H1 (cell line): ENCODE measurements around the gene DXO. TPM values are rescaled to one million over a fixed set of nuclear protein-coding genes. Genes with fewer than 3 reads are reported as not detected.
A peak's percentile ranks its signal among the peaks of the same experiment; 100 is the strongest.

Experiments used
- CTCF ChIA-PET: fragments of 300-600 bp; sonication (Branson Sonifier 250); formaldehyde crosslinking; loops from one replicate; lab custom pipeline; 2021; ENCODE audit not compliant: partially characterized antibody; lab: Charles Lee
- POLR2A ChIA-PET: fragments of 300-600 bp; sonication (Branson Sonifier 250); formaldehyde crosslinking; loops from one replicate; lab custom pipeline; 2021; ENCODE audit warnings: inconsistent platforms; ENCODE audit not compliant: partially characterized antibody; lab: Charles Lee
- DNase-seq, 2 experiments: peaks; one replicate each; pipeline versions ENCODE4 v3.0.0 to v3.0.0-alpha.2; 2010 to 2022; ENCODE audit warnings: low spot score in 2 of 2, low read depth in 1 of 2, mixed read lengths in 1 of 2
- FAIRE-seq: peaks from 2 replicates; lab custom pipeline; 2011; peaks lifted over from hg19 to GRCh38; lab: Jason Lieb, UNC
- H2AFZ ChIP-seq: 2 replicates; pipeline ENCODE4 v1.8.1; 2012; ENCODE audit warnings: low read length, inconsistent platforms
- H2AK5ac ChIP-seq: 2 replicates; pipeline ENCODE4 v1.6.1; 2013; ENCODE audit warnings: low read depth, low read length
- H2BK120ac ChIP-seq: replicated peaks from 2 replicates; pipeline ENCODE3; 2013; ENCODE audit warnings: low read depth, low read length, inconsistent platforms
- H2BK12ac ChIP-seq: 2 replicates; pipeline ENCODE4 v1.6.1; 2013; ENCODE audit warnings: low read depth, low read length
- H2BK15ac ChIP-seq: 2 replicates; pipeline ENCODE4 v1.6.1; 2013; ENCODE audit warnings: low read length
- H2BK20ac ChIP-seq: 2 replicates; pipeline ENCODE4 v1.6.1; 2013; ENCODE audit warnings: low read length
- H2BK5ac ChIP-seq: 2 replicates; pipeline ENCODE4 v1.6.1; 2013; ENCODE audit warnings: low read depth, low read length
- H3K14ac ChIP-seq: 2 replicates; pipeline ENCODE4 v1.6.1; 2013; ENCODE audit warnings: inconsistent platforms; ENCODE audit not compliant: insufficient read length
- H3K18ac ChIP-seq: 2 replicates; pipeline ENCODE4 v1.6.1; 2013; ENCODE audit warnings: low read length; ENCODE audit errors: extremely low read depth
- H3K23ac ChIP-seq: 2 replicates; pipeline ENCODE4 v1.6.1; 2013; ENCODE audit warnings: inconsistent platforms; ENCODE audit not compliant: insufficient read length
- H3K23me2 ChIP-seq: 2 replicates; pipeline ENCODE4 v1.6.1; 2013; ENCODE audit warnings: low read depth, low read length
- H3K27ac ChIP-seq: 2 replicates; pipeline ENCODE4 v1.6.1; 2011; ENCODE audit warnings: low read depth, low read length, inconsistent platforms
- H3K27me3 ChIP-seq, 4 experiments: replicated peaks in 1 of 4; 1 replicate in 1 of 4; 2 replicates in 3 of 4; pipeline versions ENCODE4 v1.6.1 to v1.8.1; 2011 to 2013; ENCODE audit warnings: low read length in 3 of 4, mild to moderate bottlenecking in 3 of 4, inconsistent platforms in 2 of 4, mixed read lengths in 2 of 4, moderate library complexity in 1 of 4; ENCODE audit not compliant: control insufficient read depth in 3 of 4, insufficient read depth in 3 of 4; ENCODE audit errors: extremely low read depth in 1 of 4
- H3K36me3 ChIP-seq, 4 experiments: 2 replicates each; pipeline versions ENCODE4 v1.6.1 to v1.8.1; 2011 to 2013; ENCODE audit warnings: mild to moderate bottlenecking in 4 of 4, low read length in 3 of 4, moderate library complexity in 2 of 4, control low read depth in 1 of 4, inconsistent platforms in 1 of 4; ENCODE audit not compliant: insufficient read depth in 4 of 4, control insufficient read depth in 2 of 4
- H3K4ac ChIP-seq: replicated peaks from 2 replicates; pipeline ENCODE3; 2013; ENCODE audit warnings: low read length, low read depth, mixed read lengths, inconsistent platforms; ENCODE audit not compliant: insufficient read length
- H3K4me1 ChIP-seq, 4 experiments: replicated peaks in 1 of 4; 1 replicate in 1 of 4; 2 replicates in 3 of 4; pipeline versions ENCODE4 v1.6.1 to v1.8.1; 2011 to 2013; ENCODE audit warnings: low read length in 3 of 4, inconsistent platforms in 2 of 4, mixed read lengths in 1 of 4; ENCODE audit not compliant: insufficient read depth in 4 of 4, control insufficient read depth in 3 of 4
- H3K4me2 ChIP-seq, 2 experiments: 2 replicates each; pipeline versions ENCODE4 v1.6.1 to v1.8.1; 2011 to 2013; ENCODE audit warnings: low read depth in 2 of 2, low read length in 2 of 2, control low read depth in 1 of 2, inconsistent platforms in 1 of 2, mild to moderate bottlenecking in 1 of 2; ENCODE audit not compliant: insufficient read depth in 1 of 2
- H3K4me3 ChIP-seq, 4 experiments: fragments of 200-600, 300-600 bp in 1 of 4; sonication (generic), shearing (Covaris generic), sonication (Bioruptor Twin) in 1 of 4; 2 replicates each; pipeline versions ENCODE4 v1.5.1 to v1.8.1; 2011 to 2016; ENCODE audit warnings: low read length in 4 of 4, low read depth in 3 of 4, control low read depth in 2 of 4, inconsistent platforms in 2 of 4, mild to moderate bottlenecking in 2 of 4, mixed read lengths in 1 of 4, moderate library complexity in 1 of 4; ENCODE audit not compliant: insufficient read depth in 2 of 4; ENCODE audit errors: extremely low read depth in 1 of 4
- H3K56ac ChIP-seq: replicated peaks from 2 replicates; pipeline ENCODE3; 2013; ENCODE audit warnings: low read depth, mild to moderate bottlenecking, mixed read lengths, low read length, inconsistent platforms; ENCODE audit not compliant: insufficient read length
- H3K79me1 ChIP-seq: 2 replicates; pipeline ENCODE4 v1.6.1; 2013; ENCODE audit warnings: low read depth, low read length, control low read depth
- H3K79me2 ChIP-seq, 2 experiments: 2 replicates each; pipeline versions ENCODE4 v1.6.1 to v1.8.1; 2012 to 2013; ENCODE audit warnings: low read length in 2 of 2, mild to moderate bottlenecking in 2 of 2, inconsistent platforms in 1 of 2; ENCODE audit not compliant: insufficient read depth in 2 of 2, control insufficient read depth in 1 of 2
- H3K9ac ChIP-seq, 4 experiments: replicated peaks in 1 of 4; 1 replicate in 1 of 4; 2 replicates in 3 of 4; pipeline versions ENCODE4 v1.6.1 to v1.8.1; 2011 to 2013; ENCODE audit warnings: low read depth in 3 of 4, low read length in 3 of 4, control low read depth in 2 of 4, mild to moderate bottlenecking in 2 of 4, moderate library complexity in 2 of 4, inconsistent platforms in 1 of 4; ENCODE audit errors: extremely low read depth in 1 of 4
- H3K9me3 ChIP-seq, 2 experiments: 2 replicates each; pipeline versions ENCODE4 v1.6.1 to v1.8.1; 2012 to 2013; ENCODE audit warnings: mild to moderate bottlenecking in 2 of 2, moderate library complexity in 2 of 2, control low read depth in 1 of 2, inconsistent platforms in 1 of 2, low read depth in 1 of 2, low read length in 1 of 2, mixed read lengths in 1 of 2; ENCODE audit not compliant: insufficient read depth in 2 of 2
- H4K20me1 ChIP-seq, 2 experiments: replicated peaks in 1 of 2; 2 replicates each; pipeline versions ENCODE3 to v1.8.1; 2011 to 2013; ENCODE audit warnings: inconsistent platforms in 2 of 2, low read length in 2 of 2, mild to moderate bottlenecking in 1 of 2; ENCODE audit not compliant: insufficient read depth in 2 of 2, control insufficient read depth in 1 of 2
- H4K5ac ChIP-seq: 2 replicates; pipeline ENCODE4 v1.6.1; 2013; ENCODE audit warnings: low read length, low read depth, mixed read lengths, inconsistent platforms; ENCODE audit not compliant: insufficient read length
- H4K8ac ChIP-seq: 2 replicates; pipeline ENCODE4 v1.8.0; 2013; ENCODE audit warnings: mild to moderate bottlenecking, moderate library complexity, low read length, inconsistent platforms; ENCODE audit not compliant: insufficient read depth; ENCODE audit errors: extremely low read depth
- H4K91ac ChIP-seq: replicated peaks from 2 replicates; pipeline ENCODE3; 2013; ENCODE audit warnings: low read length, mixed read lengths, inconsistent platforms; ENCODE audit not compliant: insufficient read length
- BACH1 ChIP-seq: IDR thresholded peaks from 2 replicates; pipeline ENCODE4 v1.6.1; 2012; ENCODE audit warnings: low read length, improper control_type of control experiment
- NRF1 ChIP-seq: IDR thresholded peaks from 2 replicates; pipeline ENCODE4 v1.6.1; 2011; ENCODE audit warnings: mild to moderate bottlenecking, low read depth, low read length, improper control_type of control experiment
- YY1 ChIP-seq: IDR thresholded peaks from 2 replicates; pipeline ENCODE4 v1.6.1; 2011; ENCODE audit warnings: low read depth, mild to moderate bottlenecking, low read length
- WGBS, 2 experiments: shearing (Covaris generic) in 1 of 2; methylation state at CpG; one replicate each; pipeline versions ENCODE4 v1.1.6 to v1.1.7; 2013 to 2015; ENCODE audit warnings: low lambda C conversion rate in 2 of 2, mixed read lengths in 2 of 2, inconsistent platforms in 1 of 2, low coverage in 1 of 2, missing lambda C conversion rate in 1 of 2; ENCODE audit not compliant: insufficient replicate concordance in 2 of 2, insufficient coverage in 1 of 2, insufficient read length in 1 of 2; ENCODE audit errors: extremely low coverage in 1 of 2, missing lambda C conversion rate in 1 of 2; 5-methylcytosine and 5-hydroxymethylcytosine counted together
- polyA plus RNA-seq, 7 experiments: library from polyadenylated mRNA; depleted of rRNA in 3 of 7; stranded (reverse) in 5 of 7; unstranded in 2 of 7; fragments of >200 nt in 5 of 7; fragments of 200-250 nt in 2 of 7; gene quantifications; 1 replicate in 5 of 7; 2 replicates in 1 of 7; 4 replicates in 1 of 7; pipeline versions ENCODE4 v1.2.1 to v1.2.3, GENCODE V29; 2011 to 2013; ENCODE audit warnings: missing spikeins in 2 of 7, mixed read lengths in 2 of 7
- total RNA-seq: library from RNA; stranded (reverse); fragmentation: NEBNext Ultra II Directional; extraction: Animal tissue kit (Norgen Biotek cat#: 25700); gene quantifications from 2 replicates; pipeline ENCODE4 v1.2.1, GENCODE V29; 2021

Gene DXO
- total and polyA plus RNA-seq, 2 of the 8 experiments (the other 6 are each of a cell fraction or from before 2014, with no cell fraction given) = 14.7 to 23.9 TPM

DNA sequence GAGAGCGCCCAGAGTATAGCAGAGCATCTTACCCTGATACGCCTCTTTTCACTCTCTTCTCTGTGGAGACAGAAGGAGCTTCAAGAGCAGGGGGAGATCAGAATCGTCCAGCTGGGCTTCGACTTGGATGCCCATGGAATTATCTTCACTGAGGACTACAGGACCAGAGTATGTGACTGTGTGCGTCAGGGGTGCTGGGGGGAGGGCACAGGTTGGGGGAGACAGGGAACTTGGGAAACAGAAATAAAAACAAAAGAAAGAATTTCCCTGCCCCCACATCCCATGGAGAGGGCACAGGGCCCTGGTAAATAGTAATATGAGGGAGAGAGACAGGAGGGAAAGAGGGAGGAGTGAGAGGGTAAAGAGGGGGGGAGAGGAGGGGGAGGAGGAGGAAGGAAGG lies 6.9 kb upstream of the DXO start:
- 82% methylated on average over 5 of the region's 5 CpGs; no CpG with 5 or more reads in 1 of the 2 experiments for WGBS, 2 experiments
- Histone ChIP-seq H3K14ac (peak overlapping the region; percentile 77), H3K4ac (no peak overlapping the region), H2BK15ac (no peak overlapping the region), H3K9ac (no peak overlapping the region), H3K4me3 (no peak overlapping the region), H2AFZ (no peak overlapping the region), H3K9me3 (peaks cover 0 to 5% of the 10 kb centered on the region in 2 experiments; a peak in 1 of 4 replicates), H4K91ac (no peak overlapping the region), H3K56ac (no peak overlapping the region), H4K20me1 (no peaks in the 10 kb centered on the region), H2BK5ac (no peak overlapping the region), H2BK120ac (no peak overlapping the region), H4K8ac (no peak overlapping the region), H2AK5ac (no peak overlapping the region), H2BK12ac (no peak overlapping the region), H4K5ac (no peak overlapping the region), H3K4me1 (no peaks in the 10 kb centered on the region), H3K23me2 (no peaks in the 10 kb centered on the region), H3K27me3 (no peaks in the 10 kb centered on the region), H3K79me2 (0 out of 4 replicates have a peak, but pooled peaks cover 0 to under 1% of the 10 kb centered on the region in 2 experiments), H2BK20ac (no peak overlapping the region), H3K27ac (no peak overlapping the region), H3K23ac (no peak overlapping the region), H3K36me3 (peaks cover 0 to 3% (median 1%) of the 10 kb centered on the region in 4 experiments; a peak in 3 of 8 replicates), H3K79me1 (no peaks in the 10 kb centered on the region), H3K4me2 (no peak overlapping the region), H3K18ac (no peak overlapping the region)
- CTCF ChIA-PET = interaction anchor here (1.1 to 1.8 kb wide), 2 partner anchors 69 to 140 kb away, joined by 3 to 9 read pairs; no protein-coding TSS in a partner anchor
- TF ChIP-seq YY1 = no peak
- TF ChIP-seq BACH1 = no peak
- TF ChIP-seq NRF1 = no peak
- FAIRE-seq = no peak
- POLR2A ChIA-PET = interaction anchor here (1.0 to 1.2 kb wide), 2 partner anchors 17 to 26 kb away, joined by 3 read pairs; no protein-coding TSS in a partner anchor
- no peak for DNase-seq
